AML-193 (cell line): Measurements from ENCODE around the gene SMG6.
"Not testable (repeated sequence)": the region's sequence is repeated elsewhere in the genome, so short reads cannot be mapped to it uniquely, and the experiment has no call there.

Source experiments
- DNase-seq, 2 experiments: peaks; one replicate each; lab custom pipeline; 2025; lab: John Stamatoyannopoulos, UW

SMG6 gene

DNA sequence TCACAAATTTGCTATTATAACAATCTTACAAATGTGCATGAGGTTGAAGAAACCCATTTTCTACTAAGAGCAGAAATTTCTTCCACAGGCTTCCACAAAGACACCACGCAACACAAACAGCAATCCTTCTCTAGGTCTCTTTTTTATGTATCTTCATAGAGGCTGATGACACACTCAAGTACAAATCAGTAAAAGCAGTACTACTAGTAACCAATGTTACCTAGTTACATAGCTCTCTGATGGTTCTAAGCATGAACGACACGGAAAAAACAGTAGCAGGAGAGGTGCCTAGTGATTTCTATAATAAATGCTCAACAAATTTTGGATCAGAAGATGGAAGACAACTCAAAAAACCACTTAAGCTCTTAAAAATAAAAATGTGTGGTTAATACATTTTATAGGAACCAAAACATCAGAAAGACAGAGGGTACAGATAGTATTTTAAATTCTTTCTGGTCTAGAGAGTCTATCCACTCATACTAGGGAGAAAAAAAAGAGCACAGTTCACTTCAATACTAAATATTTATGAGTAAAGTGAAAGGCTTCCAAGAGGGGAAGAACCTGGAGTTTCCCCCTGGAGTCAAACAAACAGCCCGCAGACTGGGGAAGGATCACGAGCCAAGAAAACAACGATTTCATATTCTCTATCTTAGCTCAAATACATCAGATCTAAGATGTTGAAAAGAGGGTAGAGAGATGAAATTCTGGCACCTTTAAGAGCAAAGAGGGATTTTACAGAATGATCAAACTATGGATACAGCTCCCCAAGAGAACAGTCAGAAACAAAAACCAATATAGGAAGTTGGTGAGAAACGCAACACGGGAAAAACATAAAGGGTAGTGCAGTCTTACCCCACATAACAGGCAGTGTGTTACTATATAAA, 40.2 kb downstream of the SMG6 start:
- no peak for DNase-seq

DNA sequence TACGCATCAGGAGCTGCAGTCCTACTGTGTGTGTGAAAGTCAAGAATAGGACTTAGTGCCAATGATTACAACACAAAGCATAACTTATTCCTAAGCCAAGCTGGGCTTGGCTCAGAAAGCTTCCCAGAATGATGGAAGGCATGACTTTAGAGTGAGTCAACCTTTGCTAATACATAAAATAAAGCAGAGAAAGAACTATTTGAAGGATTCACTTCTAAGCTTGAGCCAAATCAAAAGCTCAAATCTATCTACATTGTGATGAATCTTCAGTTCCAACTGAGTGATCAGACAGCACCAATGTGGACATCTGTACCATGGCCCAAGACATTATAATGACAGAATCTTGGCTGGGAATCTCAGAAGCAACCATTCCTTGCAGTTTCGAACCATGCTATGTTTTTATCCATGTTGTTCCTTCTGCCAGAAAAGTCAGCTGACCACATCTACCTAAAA, 41.4 kb downstream of the SMG6 start:
- DNase-seq = no peak

DNA sequence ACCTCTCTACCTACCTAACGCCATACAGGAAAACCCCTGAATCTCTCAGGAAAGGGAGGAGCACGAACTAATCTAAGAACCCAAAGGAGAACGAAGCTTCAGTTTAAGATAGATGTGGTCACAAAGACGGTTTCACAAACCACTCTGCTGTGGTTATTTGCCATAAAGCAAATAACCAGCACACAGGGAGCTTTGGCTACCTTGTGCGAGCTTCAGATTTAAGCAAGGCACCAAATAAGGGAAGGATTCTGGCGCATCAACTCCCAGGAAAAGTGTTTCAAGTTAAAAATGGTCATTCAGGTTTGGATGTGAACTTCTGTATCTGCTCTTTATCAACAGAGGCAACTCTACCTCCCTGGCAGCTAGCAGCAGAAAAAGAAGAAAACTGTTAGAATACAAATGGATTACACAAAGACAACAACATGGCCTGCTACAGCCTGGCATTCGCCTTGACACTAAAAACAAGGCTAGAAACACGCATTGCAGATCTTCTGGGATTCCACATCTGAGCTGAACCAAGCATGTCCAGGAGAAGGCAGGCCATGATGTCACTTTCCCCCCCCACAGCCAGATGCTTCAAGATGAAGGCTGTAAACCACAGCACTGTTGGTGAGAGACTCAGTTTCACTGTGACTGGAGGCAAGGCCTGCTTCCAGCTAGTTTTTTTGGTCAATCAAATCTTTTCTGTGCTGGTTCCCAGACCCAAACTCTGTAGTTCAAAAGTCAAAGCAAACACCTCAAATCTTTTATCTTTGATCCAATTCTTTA, 43.6 kb downstream of the SMG6 start:
- no peak for DNase-seq

DNA sequence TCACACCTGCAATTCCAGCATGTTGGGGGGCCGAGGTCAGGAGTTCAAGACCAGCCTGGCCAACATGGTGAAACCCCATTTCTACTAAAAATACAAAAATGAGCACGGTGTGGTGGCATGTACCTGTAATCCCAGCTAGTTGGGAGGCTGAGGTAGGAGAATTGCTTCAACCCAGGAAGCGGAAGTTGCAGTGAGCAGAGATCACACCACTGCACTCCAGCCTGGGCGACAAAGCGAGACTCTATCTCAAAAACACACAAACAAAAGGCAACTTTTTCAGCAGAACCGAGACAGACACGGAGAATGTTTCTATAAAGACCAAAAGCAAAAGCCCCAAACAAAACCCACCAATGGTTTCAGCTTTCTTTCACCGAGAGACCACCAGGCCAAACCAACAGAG, 44.8 kb downstream of the SMG6 start:
- not testable (repeated sequence) for DNase-seq

DNA sequence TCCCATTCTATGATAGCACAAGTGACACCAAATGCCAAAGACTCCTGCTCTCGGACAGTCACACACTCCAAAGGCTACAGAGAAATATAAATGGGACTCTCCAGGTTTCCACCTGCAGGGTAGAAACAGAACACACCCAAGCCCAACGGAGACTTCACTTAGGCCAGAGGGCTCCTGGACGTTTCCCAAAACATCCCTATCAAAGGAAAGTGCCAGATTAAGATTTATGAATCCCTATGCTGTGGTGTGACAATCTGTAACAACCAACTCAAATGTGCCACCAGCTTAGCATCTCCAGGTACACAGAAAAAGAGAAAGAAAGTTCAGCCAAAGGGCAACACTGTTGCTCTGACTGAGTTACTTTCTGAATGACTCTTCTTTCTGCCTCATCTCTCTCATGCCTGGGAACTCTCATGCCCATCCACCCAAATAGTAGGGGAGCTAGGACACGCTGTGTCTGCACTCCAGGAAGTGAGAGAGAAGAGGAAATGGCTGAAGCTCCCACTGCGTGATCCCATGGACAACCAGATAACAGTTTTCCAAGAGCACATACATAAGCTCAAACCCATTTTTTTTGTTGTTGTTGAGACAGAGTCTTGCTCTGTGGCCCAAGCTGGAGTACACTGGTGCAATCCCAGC, 49.7 kb downstream of the SMG6 start:
- DNase-seq = no peak

DNA sequence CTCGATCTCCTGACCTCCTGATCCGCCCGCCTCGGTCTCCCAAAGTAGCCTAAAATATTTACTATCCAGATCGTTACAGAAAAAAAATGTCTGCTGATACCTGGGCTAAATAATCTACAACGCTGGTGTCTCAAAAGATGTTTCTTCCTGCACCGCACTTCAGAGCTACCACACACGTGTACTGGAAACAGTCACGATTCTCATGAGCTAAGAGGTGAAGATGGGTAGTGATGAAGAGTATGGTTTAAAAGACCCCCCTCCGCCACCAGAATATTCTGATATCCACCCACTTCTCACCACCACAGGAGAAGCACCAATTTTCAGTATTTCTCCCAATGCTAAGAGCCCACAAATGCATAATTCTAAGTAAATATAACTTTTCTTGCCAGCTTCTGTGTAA, 50.2 kb downstream of the SMG6 start:
- no peak for DNase-seq

DNA sequence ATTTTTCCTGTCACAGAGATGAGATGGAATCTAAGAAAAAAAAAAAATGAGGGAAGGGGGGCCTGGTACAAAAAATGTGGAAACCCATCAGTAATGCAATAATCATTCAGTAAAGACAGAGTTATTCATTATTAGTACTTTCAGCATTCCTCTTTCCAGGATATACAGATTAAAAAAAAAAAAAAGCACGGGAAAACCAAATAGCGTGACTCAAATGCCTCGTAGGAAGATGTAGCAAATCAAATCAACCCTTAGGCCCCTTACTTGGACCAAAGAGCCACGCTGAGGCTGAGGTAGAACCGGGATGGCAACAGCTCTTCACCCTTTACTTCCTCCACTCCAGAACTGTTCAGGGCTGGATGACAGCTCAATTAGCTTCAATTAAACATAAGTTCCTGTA, 52.5 kb downstream of the SMG6 start:
- no peak for DNase-seq

DNA sequence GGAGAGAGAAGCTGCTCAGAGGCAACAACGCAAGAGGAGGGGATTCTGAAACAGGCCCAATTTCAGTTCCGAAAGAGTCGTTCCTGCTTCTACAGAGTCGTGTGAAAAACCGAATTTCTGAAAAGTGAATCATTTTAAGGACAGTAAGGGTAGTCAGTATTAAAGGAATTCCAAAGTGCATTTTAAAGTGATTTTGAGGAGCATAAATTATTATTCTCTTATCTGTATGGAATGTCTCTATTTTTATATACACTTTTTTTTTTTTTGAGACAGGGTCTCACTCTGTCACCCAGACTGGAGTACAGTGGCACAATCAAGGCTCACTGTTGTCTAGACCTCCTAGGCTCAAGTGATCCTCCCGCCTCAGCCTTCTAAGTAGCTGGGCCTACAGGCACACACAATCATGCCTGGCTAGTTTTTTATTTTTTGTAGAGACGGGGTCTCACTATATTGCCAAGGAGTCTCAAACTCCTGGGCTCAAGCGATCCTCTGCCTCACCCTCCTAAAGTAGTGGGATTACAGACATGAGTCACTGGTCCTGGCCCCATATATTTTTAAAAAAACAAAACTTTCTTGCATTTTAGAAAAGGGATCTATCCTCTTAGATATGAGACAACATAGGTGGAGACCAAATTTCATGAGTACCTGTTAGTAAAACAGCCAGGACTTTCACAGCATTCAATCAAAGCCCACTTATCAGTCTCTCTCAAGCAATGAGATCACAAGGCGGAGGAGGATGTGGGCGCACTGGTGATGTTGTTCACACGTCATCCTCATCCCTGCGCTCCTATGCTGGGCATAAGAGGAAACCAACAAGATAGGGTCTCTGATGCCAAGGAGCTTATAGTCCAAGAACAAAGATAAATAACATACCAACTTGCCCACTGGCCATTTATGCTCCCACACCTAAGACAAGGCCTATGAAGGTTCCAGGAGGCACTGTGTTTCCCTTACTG, 53.2 kb downstream of the SMG6 start:
- no peak for DNase-seq

DNA sequence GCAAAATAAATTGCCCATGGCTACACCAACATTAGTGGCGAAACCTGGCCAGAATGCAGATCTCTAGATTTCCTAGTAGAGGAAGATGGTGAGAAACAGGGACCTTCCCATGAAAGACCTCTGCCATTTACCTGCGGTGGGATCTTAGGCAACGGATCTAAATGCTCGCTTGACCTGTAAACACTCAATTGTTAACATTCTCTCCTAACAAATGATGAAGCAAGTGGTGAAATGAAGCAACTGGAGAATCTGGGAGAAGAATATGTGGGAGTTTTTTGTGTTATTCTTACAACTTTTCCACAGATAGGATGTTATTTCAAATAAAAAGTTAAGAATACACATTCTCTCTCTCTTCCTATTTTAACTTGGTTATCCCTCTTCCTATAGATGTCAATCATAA, 56.6 kb downstream of the SMG6 start:
- no peak for DNase-seq

DNA sequence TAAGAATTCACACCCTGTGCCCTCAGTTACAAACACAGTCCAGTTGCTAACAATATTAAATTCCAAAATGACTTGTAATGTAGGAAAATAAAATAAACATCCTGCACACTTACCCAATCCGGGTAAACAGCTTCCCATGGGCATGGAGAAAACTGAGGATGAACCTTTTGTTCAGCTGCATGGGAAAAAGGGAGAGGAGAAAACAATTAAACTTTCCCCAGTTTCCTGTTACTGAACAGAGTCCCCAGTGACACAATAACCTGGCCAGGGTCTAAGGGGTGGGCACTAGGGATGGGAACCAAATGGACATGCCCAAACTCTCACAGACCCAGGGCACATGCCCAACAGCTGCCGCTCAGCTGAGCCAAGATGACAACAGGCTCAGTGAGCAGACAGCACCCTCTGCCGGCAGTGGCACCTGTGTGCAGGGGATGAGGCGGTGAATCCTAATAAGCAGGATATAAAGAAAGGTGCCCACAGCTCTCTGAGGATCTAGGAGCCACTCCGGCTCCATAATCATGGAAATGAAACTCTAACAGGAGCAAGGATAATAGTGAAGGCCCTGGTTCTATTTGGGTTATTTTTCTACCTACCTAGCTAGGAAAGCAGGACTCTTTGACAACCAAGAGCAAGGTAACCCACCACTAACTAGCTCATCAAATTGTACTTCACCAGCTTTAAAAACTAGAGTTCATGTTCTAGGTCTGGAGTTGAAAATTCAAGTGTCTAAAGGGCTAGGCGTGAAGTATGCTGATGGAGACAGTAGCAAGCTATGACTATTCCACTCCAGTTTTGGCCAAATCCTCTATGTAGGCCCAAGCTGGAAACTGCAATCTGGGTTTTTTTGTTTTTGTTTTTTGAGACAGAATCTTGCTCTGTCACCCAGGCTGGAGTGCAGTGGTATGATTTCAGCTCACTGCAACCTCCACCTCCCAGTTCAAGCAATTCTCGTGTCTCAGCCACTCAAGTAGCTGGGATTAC, 58.8 kb downstream of the SMG6 start:
- DNase-seq = peak; percentile 4 to 25

DNA sequence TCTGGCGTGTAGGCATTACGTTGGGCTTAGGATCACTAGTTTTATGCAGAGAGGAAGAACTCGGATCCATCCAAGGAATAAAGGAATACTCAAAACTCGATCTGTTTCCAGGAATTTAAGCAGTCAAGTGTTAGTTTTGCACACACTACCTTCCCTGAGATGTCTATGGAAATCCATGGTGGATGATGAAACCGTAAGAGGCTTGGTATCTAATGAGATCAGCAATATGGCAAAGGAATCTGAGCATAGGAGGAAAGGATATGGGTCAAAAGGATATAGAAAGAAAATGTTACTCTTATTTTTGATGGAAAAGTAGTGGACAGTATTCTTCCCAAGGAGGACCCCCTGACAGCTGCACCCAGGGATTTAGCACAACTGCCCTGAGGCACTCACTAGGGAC, 59.6 kb downstream of the SMG6 start:
- no peak for DNase-seq

DNA sequence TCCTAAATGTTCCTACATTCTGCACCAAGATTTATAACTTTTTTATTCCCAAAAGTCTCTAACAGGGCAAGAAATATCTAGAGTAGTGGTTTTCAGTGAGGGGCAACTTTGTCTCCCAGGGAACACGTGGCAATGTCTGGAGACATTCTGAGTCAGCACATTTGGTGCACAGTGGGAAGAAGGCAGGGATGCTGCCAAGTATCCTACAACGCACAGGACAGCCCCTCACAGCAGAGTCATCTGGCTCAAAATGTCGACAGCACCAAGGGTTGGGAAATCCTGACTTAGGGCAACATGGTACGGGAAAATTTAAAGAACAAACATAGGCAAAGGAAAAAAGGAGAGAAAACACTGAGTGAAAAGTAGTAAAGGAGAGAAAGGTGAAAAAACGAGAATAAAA, 61.8 kb downstream of the SMG6 start:
- no peak for DNase-seq

DNA sequence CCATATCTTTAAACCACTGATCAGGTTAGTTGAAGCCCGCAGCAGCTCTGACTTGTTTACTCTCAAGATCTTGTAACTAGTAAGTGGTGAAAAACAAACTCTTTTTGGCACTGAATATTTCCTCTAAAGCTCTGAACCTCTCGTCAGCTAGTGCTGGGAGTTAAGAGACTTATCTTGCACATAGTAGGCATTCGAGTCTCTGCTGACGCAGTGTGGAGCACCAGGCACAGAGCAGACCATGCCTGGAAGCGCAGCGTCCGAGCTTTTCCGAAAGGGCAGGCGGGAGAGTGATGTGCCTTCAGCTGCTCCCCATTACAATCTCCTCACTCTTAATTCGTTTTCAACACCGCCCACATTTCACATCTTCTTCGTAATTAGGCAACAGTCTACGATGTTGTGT, 63.0 kb downstream of the SMG6 start:
- no peak for DNase-seq

DNA sequence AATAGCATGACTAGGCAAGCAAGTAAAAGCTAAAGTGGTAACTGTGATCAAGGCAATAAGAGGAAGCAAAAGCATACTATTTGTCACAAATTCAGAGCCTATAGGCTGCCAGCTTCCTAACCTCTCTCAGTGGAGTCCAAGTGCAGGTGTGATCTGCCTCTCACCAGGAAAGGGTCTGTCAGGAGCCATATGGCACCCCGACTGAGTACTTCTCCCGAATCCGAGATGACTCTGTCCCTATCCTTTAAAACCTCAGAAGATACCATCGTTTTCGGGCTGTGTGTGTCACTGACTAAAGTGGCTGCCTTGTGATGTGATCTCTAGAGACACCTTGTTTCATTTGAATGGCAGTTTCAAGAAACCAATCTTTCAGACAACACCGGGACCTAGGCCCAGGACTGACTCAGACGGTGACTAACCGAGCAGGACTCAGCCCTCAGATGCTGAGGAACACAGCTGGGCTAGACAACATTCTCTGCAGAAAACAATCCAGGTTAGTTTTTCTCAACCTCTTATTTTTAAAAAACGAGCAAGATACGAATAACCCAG, 63.6 kb downstream of the SMG6 start:
- DNase-seq = no peak

DNA sequence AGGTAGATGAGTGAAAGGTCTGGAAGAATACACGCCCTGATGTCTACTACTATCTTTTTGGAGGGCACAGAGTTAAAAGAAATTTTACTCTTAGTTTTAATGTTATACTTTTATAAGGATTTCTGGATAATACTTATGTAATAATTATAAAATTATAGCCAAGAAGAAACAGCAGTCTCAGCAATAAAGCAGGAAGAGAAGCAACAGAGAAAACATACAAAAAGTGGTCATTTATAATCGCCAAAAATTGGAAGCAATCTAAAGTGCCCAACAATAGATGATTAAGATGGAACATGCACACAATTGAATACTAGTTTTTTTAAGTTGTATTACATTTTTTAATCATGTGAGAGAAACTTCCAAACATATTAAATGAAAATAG, 64.4 kb downstream of the SMG6 start:
- no peak for DNase-seq

DNA sequence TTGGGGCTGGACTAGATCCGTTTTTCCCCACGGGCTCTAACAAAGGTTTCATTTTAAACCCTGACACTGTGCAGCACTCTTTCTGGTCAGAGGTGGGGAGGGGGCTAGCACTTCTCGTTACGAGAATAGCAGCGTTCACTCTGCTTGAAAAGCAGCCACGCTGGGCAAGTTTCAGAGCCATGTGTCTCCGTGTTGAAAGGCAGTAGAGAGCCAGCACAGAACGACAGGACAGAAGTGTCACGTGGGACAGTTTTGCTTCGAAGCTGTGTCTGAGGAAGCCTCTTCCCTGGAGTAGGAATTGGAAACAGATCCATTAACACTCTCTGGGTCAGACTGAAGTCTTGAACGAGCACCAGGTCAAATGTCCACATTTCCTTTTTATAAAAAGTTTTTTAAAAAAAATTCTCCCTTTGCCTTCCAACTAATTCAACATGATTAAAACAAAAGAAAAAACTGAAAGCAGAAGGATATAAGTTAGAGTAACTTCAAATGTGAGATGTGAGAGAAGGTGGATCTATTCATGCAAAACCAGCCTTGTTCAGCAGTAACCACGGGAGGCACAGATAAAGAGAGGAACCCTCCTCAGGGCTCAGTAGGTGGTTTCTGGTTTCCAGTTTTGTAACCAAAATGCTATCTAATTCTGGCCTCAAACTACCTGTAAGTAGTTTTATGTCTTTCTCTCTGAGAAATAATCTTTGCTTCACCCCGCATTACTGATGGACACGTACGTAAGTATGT, 65.0 kb downstream of the SMG6 start:
- DNase-seq = no peak

DNA sequence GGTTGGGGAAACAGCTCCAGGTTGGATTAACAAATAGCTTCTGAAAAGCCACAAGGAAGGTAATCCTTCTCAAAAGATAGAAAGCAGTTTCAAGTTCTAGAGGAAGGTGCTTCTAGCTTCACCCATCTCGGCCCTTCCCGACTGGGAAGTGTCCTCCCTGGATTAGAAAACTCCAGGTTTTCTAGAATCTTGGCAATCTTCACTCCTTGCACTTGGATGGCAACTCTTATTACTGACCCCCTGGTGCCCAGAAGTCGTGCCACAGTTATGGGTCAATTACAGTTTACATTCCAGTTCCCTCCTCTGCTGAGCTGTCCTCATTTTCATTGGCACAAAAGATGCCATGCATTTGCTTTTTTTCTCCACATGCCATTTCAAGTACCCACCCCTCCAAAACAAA, 65.6 kb downstream of the SMG6 start:
- DNase-seq = no peak

DNA sequence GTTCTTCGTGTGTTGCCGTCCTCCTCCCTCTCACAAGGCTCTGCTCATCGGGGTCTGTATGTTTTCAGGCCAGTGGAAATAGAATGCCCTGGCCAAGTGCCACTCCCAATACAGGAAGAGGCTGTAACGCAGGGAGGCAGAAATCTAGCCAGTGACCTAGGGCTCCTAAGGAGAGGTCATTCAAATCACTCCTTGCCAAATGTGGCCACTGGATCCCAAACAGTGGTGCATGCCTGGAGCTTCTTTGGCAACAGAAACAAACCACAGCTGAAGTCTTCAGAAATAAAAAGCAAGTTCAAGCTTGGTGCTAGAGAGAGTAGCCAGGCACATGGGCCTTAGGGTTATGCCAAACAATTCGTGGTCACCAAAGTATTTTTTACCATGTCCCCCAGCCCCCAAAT, 66.1 kb downstream of the SMG6 start:
- DNase-seq = no peak

DNA sequence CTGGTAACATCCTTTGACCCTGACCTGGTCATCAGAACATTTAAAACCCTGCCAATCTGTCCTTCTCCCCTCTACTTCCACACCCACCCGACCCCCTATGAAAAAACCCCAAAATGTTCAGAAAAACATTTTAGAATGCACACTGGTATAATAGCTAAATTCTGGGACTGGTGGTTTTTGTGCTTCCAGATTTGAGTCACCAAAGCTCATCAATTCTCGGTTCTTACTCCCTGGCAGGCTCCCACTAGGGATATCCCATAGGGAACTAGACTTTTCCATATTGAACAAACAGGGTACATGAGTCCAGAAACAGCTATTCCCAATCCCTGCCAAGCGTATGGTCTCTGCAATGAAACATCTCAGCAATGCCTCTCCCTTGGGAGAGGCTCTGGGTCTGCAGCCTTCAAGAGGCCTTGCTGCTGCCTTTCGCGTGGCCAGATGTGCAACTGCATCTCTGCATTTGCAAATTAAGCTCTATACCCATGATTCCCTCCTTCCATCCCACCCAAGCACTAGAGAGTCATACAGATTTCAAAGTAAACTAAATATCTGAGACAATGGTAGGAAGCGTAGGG, 67.7 kb downstream of the SMG6 start:
- DNase-seq = no peak
